ENCODE results near the gene RECK. TPM values are rescaled to one million over a fixed set of nuclear protein-coding genes. Genes with fewer than 3 reads are reported as not detected.

Gene RECK
- total RNA-seq, 1 donor from 2014 or later, result 48.2 TPM

GRCh38 chr9:36151316-36152210 lies 114.8 kb downstream of the RECK start:
- H3K4me3 Mint-ChIP-seq (ENCODE audit: unreplicated experiment), result no peak overlapping the region

GRCh38 chr9:36152741-36153438 lies 116.2 kb downstream of the RECK start:
- Mint-ChIP-seq H3K4me3 (ENCODE audit: unreplicated experiment) (no peak overlapping the region), H3K27ac (ENCODE audit: unreplicated experiment) (peak overlapping the region; percentile 87), H3K4me1 (ENCODE audit: unreplicated experiment) (peaks cover 25% of the 10 kb centered on the region), H3K36me3 (ENCODE audit: low read depth, unreplicated experiment) (no peaks in the 10 kb centered on the region), H3K27me3 (ENCODE audit: unreplicated experiment) (peaks cover 6% of the 10 kb centered on the region), H3K9me3 (ENCODE audit: unreplicated experiment) (no peaks in the 10 kb centered on the region)
- no peak for DNase-seq (ENCODE audit: low spot score)
- TF ChIP-seq CTCF (IDR thresholded peaks at IDR 0.05; ENCODE audit: unreplicated experiment), result no peak

More at GRCh38 chr9:36151316-36152210, 114.8 kb downstream of the RECK start:
- DNase-seq (ENCODE audit: low spot score), result no peak
- Mint-ChIP-seq H3K9me3 (ENCODE audit: unreplicated experiment) (no peaks in the 10 kb centered on the region), H3K27me3 (ENCODE audit: unreplicated experiment) (peaks cover 13% of the 10 kb centered on the region), H3K36me3 (ENCODE audit: low read depth, unreplicated experiment) (peaks cover 5% of the 10 kb centered on the region), H3K27ac (ENCODE audit: unreplicated experiment) (peak overlapping the region; percentile 57), H3K4me1 (ENCODE audit: unreplicated experiment) (peaks cover 25% of the 10 kb centered on the region)
- TF ChIP-seq CTCF (IDR thresholded peaks at IDR 0.05; ENCODE audit: unreplicated experiment), result no peak

- no peaks in the 10 kb centered on the region for H3K36me3 Mint-ChIP-seq (ENCODE audit: low read depth, unreplicated experiment)
- H3K9me3 Mint-ChIP-seq (ENCODE audit: unreplicated experiment), result no peaks in the 10 kb centered on the region
- H3K4me1 Mint-ChIP-seq (ENCODE audit: unreplicated experiment), result peaks cover 25% of the 10 kb centered on the region
- no peak overlapping the region for H3K4me3 Mint-ChIP-seq (ENCODE audit: unreplicated experiment)
- peaks cover 6% of the 10 kb centered on the region for H3K27me3 Mint-ChIP-seq (ENCODE audit: unreplicated experiment)
- no peak for DNase-seq (ENCODE audit: low spot score)
- H3K27ac Mint-ChIP-seq (ENCODE audit: unreplicated experiment), result peak overlapping the region; percentile 98
- no peak for TF ChIP-seq CTCF (IDR thresholded peaks at IDR 0.05; ENCODE audit: unreplicated experiment)
Measured at GRCh38 chr9:36153746-36154145, 117.0 kb downstream of the RECK start.

- peak overlapping the region; percentile 98 for H3K27ac Mint-ChIP-seq (ENCODE audit: unreplicated experiment)
- H3K27me3 Mint-ChIP-seq (ENCODE audit: unreplicated experiment), result peaks cover 6% of the 10 kb centered on the region
- DNase-seq (ENCODE audit: low spot score), result peak; percentile 26
- no peak overlapping the region for H3K4me3 Mint-ChIP-seq (ENCODE audit: unreplicated experiment)
- no peaks in the 10 kb centered on the region for H3K9me3 Mint-ChIP-seq (ENCODE audit: unreplicated experiment)
- H3K36me3 Mint-ChIP-seq (ENCODE audit: low read depth, unreplicated experiment), result no peaks in the 10 kb centered on the region
- peaks cover 25% of the 10 kb centered on the region for H3K4me1 Mint-ChIP-seq (ENCODE audit: unreplicated experiment)
- no peak for TF ChIP-seq CTCF (IDR thresholded peaks at IDR 0.05; ENCODE audit: unreplicated experiment)
Measured at GRCh38 chr9:36154331-36154952, 117.7 kb downstream of the RECK start.

Data from endothelial cell (in vitro differentiated cells).